GM21737 (cell line): ENCODE data around the gene SEC24C.
"Not testable (repeated sequence)": the region's sequence is repeated elsewhere in the genome, so short reads cannot be mapped to it uniquely, and the experiment has no call there.

Source experiments
- ATAC-seq: cut with Tn5 transposase; IDR thresholded peaks from one replicate; pipeline ENCODE4 v1.9.1; 2021; ENCODE audit warnings: mild to moderate bottlenecking, moderate library complexity; ENCODE audit not compliant: unreplicated experiment

Gene SEC24C, protein sequence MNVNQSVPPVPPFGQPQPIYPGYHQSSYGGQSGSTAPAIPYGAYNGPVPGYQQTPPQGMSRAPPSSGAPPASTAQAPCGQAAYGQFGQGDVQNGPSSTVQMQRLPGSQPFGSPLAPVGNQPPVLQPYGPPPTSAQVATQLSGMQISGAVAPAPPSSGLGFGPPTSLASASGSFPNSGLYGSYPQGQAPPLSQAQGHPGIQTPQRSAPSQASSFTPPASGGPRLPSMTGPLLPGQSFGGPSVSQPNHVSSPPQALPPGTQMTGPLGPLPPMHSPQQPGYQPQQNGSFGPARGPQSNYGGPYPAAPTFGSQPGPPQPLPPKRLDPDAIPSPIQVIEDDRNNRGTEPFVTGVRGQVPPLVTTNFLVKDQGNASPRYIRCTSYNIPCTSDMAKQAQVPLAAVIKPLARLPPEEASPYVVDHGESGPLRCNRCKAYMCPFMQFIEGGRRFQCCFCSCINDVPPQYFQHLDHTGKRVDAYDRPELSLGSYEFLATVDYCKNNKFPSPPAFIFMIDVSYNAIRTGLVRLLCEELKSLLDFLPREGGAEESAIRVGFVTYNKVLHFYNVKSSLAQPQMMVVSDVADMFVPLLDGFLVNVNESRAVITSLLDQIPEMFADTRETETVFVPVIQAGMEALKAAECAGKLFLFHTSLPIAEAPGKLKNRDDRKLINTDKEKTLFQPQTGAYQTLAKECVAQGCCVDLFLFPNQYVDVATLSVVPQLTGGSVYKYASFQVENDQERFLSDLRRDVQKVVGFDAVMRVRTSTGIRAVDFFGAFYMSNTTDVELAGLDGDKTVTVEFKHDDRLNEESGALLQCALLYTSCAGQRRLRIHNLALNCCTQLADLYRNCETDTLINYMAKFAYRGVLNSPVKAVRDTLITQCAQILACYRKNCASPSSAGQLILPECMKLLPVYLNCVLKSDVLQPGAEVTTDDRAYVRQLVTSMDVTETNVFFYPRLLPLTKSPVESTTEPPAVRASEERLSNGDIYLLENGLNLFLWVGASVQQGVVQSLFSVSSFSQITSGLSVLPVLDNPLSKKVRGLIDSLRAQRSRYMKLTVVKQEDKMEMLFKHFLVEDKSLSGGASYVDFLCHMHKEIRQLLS

GRCh38 chr10:73743905-73744663 is at the start of gene SEC24C:
Gene SEC24C (plus strand): TSS chr10:73744372. CDS start chr10:73746833, 2,461 bp downstream.
- peak; percentile 85 for ATAC-seq

GRCh38 chr10:73695302-73695701 is 48.9 kb upstream of the SEC24C start:
- ATAC-seq, result not testable (repeated sequence)

DNA sequence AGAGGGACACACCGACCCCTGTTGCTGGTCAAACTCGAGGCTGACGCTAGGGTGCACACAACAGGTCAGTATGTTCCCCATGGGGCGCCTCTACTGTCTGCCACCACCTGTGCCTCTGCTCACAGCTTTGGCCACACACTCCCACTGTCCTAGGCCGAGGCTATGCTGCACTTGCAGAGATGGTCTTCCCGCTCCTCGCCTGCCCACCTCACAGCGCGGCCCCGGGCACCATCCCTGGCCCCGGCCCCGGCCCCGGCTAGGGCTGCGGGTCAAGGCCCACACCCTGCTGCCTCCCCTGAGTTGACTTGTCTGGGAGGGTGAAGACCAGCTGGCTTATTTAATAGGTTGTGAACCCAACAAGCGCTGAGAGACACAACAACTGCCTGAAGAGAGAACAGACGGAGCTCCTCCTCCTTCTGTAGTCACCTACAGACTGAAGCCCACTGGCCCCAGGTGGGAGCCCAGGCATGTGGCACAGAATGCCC is 46.5 kb upstream of the SEC24C start, which contains the start of gene AGAP5:
AGAP5 (minus strand) TSS at position 435 of the 485 bp plus-strand sequence; CDS start at position 81, 354 bp downstream.
- not testable (repeated sequence) for ATAC-seq

DNA sequence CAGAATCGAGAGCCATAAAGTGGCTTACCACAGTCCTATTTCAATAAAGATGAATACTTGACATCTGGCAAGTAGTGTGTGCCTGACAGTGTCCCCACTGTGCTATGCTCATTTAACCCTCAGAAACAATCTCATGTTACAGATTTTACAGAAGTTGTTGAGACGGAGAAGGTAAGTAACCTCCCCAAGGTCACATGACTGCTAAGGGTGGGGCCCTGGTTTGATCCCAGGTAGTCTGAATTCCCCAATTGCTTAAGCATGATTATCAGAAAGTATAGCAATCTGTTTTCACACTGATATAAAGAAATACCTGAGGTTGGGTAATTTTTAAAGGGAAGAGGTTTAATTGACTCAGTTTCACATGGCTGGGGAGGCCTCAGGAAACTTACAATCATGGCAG is 45.4 kb upstream of the SEC24C start:
- ATAC-seq, result not testable (repeated sequence)

GRCh38 chr10:73703924-73704323 is 40.2 kb upstream of the SEC24C start:
- not testable (repeated sequence) for ATAC-seq

GRCh38 chr10:73705506-73706072 is 38.6 kb upstream of the SEC24C start:
- not testable (repeated sequence) for ATAC-seq

DNA sequence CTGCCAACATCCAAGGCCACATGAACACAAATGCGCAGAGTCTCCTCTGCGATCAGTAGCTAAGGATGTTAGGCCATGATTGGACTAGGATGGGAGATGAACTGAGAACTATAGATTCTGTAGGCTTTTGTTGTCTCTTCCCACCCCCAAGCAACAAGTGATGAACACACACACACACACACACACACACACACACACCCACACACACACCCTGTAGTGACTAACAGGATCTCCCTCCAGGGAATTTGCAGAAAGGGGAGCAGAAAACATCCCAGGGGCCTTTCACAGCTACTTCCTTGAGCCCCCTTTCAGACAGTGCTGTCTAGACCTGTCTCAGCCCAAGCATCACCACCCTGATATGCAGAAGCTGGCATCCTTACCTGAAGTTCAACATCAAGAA is 37.7 kb upstream of the SEC24C start:
- not testable (repeated sequence) for ATAC-seq

DNA sequence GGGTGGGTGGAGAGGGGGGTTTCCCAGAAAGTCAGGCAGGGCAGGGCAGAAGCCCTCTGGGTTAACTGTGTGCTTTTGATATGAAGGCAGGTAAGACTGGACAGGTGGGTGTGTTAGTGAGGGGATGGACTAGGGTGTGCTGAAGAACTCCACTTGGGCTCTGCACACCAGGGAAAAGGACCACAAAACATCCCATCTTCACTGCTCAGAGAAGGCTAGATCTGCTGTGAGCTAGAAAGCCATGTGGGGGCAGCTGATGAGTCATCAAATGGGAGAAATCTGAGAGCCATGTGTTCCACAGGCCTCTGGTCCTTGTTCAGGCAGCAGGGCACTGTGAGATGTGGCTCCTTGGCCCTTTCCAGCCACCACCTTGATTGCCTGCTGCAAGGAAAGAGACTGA is 36.5 kb upstream of the SEC24C start:
- not testable (repeated sequence) for ATAC-seq

DNA sequence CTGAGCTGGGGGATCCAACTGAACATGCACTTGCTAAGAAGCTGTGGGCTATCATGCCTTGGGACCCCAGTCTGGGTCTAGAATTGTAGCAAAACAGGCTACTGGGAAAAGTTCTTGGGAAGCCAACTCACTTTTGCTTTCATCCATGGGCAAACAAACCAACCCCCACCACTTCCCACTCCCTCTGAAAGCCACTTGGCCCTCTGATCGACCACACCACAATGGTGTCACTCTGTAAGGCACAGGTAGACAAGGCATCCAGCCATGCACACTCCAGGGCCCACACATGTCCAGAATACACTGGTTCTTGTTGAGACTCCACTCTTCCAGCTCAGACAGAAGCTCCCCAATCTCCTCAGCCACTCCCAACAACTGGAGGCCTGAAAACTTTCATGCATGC is 36.0 kb upstream of the SEC24C start:
- ATAC-seq, result not testable (repeated sequence)

DNA sequence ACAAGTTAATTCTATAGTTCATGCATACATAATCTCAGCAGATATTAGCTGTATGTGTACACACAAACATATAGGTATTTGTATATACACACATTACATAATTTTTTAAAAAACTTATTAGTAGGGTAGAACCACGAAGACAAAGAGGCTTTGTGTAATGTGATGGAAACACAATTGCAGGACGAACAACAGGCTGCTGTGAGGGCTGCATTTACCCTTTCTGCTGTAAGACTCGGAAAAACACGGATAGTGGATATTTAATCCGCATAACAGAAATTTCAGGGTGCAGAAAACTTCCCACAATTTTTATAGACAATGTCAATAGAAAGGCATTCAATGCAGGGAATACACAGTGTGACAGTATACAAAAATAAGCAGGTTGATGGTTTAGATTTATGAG is 32.5 kb upstream of the SEC24C start:
- not testable (repeated sequence) for ATAC-seq

- not testable (repeated sequence) for ATAC-seq
These were observed 30.3 kb upstream of the SEC24C start for GRCh38 chr10:73713912-73714311.

- not testable (repeated sequence) for ATAC-seq
These were observed 29.7 kb upstream of the SEC24C start for GRCh38 chr10:73714483-73714882.

DNA sequence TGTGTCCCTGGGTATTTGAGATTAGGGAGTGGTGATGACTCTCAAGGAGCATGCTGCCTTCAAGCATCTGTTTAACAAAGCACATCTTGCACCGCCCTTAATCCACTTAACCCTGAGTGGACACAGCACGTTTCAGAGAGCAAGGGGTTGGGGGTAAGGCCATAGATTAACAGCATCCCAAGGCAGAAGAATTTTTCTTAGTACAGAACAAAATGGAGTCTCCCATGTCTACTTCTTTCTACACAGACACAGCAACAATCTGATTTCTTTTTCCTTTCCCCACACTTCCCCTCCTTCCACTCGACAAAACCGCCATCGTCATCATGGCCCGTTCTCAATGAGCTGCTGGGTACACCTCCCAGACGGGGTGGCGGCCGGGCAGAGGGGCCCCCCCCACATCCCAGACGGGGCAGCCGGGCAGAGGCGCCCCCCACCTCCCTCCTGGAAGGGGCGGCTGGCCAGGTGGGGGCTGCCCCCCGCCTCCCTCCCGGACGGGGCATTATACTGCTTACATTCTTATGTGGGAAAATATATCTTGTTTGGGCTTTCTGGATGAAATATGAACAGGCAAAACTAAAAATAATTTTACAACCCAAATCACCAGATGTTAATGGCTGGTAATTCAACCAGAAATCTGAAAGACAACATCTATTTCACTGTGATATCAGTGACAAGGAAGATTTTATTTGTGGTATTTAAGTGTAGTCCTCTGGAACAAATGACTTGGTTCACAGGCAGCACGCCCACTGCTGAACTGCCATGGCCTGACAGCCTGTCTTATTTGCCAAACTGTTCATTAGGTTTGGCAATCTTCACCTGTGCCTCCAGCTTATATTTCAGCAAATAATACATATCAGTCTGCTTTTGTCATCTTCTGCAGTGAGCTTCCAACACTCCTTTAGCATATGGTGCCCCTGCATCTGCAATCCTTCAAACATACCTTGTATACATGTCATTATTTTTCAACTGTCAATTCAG is 28.7 kb upstream of the SEC24C start:
- not testable (repeated sequence) for ATAC-seq

DNA sequence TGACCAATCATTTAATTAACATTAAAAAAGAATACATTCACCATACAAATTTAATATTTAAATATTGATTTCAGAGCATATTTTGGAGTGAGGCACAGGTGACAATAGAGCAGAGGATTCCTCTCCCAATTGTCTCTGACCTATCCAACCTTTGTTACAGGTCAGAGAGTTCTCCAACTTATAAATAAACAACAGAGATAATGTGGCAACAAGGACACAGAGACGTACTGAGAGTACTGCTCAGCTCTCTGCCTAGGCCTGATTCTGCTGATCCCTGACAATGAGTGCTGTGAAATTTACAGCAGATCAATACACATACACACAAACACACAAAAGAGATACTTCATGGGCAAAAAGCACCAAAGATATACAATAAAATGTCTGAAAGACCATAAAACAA is 27.9 kb upstream of the SEC24C start:
- no peak for ATAC-seq

DNA sequence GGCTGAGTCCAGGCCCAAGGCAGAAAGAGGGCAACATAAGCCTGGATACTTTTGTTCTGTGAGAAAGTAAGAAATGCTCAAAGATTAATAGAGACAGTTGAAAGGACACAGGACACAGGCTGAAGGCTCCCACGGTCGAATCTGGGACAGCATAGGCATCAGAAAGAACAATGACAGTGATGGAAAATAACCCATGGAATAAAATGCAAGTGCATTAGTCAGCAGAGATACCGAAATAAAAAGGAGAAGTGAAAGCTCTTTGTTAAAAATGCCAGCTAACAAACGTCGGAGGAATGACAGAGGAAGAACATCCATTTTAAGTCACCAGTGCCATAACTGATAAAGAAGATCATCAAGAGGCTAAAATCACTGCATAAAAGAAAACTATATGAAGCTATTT is 26.6 kb upstream of the SEC24C start:
- ATAC-seq, result no peak

DNA sequence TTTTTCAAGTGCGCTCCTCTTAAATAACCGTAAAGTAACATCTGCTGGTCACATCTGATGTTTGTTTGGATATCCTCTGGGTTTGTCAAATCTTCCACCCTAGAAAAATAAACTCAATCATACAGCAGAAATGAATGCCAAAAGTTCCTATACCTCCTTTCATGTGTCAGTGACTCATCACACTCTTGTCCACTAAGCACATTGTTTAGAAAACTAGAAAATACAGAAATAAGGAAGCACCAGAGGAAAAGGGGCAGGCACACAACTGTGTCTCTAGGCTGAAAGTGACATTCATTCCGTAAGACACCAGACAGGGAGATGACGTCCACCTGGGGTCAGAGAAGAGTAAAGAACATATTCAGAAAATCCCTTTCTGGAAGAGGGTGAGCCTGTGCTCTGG is 23.6 kb upstream of the SEC24C start:
- ATAC-seq, result not testable (repeated sequence)

DNA sequence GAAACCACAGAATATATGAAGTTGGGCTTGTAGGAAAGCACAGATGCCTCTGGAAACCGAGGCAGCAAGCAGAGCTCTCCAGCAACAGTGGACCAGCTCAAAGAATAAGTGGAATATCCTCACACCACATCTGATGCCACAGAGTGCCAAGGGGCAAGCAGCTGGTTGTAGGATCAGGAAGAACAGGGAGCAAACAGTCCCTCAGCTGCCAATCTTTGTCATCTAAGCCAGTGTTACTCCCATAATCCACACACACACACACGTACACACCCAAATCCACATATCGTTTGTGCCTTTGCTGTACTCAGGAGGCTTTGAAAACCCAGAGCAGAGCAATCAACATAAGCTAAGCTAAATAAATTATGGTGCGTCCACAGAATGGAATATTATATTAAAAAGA is 20.7 kb upstream of the SEC24C start:
- ATAC-seq, result no peak

DNA sequence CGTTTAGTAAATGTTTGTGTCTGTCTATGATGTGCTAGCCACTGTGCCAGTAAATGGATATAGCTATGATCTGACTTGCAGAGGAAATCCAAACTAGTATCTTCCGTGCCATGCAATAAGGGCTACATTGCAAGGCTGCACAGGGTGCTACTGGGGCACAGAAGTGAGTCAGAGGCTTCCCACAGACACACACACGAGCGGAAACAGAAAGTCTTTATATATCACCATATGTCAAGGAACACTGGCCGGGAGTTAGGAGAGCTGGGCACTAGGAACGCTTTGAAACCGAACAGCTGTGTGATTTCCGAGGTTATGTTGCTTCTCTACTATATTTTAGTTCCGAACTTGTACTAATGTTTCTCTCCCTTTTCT is 14.4 kb upstream of the SEC24C start:
- ATAC-seq, result not testable (repeated sequence)
